Mesenchymal stem cell (in vitro differentiated cells and primary cell): ENCODE data around the gene KRT4.

Experiments used
- DNase-seq: peaks from one replicate; pipeline ENCODE4 v3.0.0-alpha.2; 2013
- H2AFZ ChIP-seq: one replicate; pipeline ENCODE4 v1.6.1; 2013; ENCODE audit warnings: low read depth, mild to moderate bottlenecking, control low read depth, inconsistent platforms, low read length, moderate library complexity
- H2AK5ac ChIP-seq: 2 replicates; pipeline ENCODE4 v1.6.1; 2013; ENCODE audit warnings: low read length, moderate library complexity, mild to moderate bottlenecking, inconsistent platforms; ENCODE audit not compliant: severe bottlenecking
- H2BK120ac ChIP-seq: one replicate; pipeline ENCODE4 v1.6.1; 2013; ENCODE audit warnings: low read depth, mild to moderate bottlenecking, inconsistent platforms, low read length, moderate library complexity
- H2BK12ac ChIP-seq, 2 experiments: one replicate each; pipeline ENCODE4 v1.6.1; 2013; ENCODE audit warnings: inconsistent platforms in 2 of 2, low read length in 2 of 2, mild to moderate bottlenecking in 2 of 2, moderate library complexity in 2 of 2, control low read depth in 1 of 2
- H2BK15ac ChIP-seq: one replicate; pipeline ENCODE4 v1.6.1; 2013; ENCODE audit warnings: mild to moderate bottlenecking, low read depth, inconsistent platforms; ENCODE audit not compliant: poor library complexity, severe bottlenecking
- H2BK5ac ChIP-seq: 2 replicates; pipeline ENCODE4 v1.6.1; 2013; ENCODE audit warnings: low read depth, mild to moderate bottlenecking, low read length, control low read depth, inconsistent platforms; ENCODE audit not compliant: poor library complexity, severe bottlenecking
- H3K14ac ChIP-seq, 2 experiments: one replicate each; pipeline ENCODE4 v1.6.1; 2013; ENCODE audit warnings: inconsistent platforms in 2 of 2, low read length in 2 of 2, control low read depth in 1 of 2, mild to moderate bottlenecking in 1 of 2, moderate library complexity in 1 of 2
- H3K18ac ChIP-seq, 2 experiments: one replicate each; pipeline ENCODE4 v1.6.1; 2013; ENCODE audit warnings: inconsistent platforms in 2 of 2, low read length in 2 of 2, control low read depth in 1 of 2, low read depth in 1 of 2, mild to moderate bottlenecking in 1 of 2
- H3K23ac ChIP-seq, 2 experiments: one replicate each; pipeline ENCODE4 v1.6.1; 2013; ENCODE audit warnings: inconsistent platforms in 2 of 2, low read length in 2 of 2, mild to moderate bottlenecking in 2 of 2, moderate library complexity in 2 of 2, control low read depth in 1 of 2
- H3K27ac ChIP-seq: 2 replicates; pipeline ENCODE4 v1.5.1; 2013; ENCODE audit warnings: mild to moderate bottlenecking, moderate library complexity, low read length, control low read depth, inconsistent platforms; ENCODE audit not compliant: poor library complexity, severe bottlenecking
- H3K27me3 ChIP-seq, 2 experiments: 2 replicates each; pipeline versions ENCODE4 v1.6.1 to v1.7.0; 2013; ENCODE audit warnings: low read length in 2 of 2, mild to moderate bottlenecking in 2 of 2, moderate library complexity in 2 of 2, control low read depth in 1 of 2, inconsistent platforms in 1 of 2; ENCODE audit not compliant: control insufficient read depth in 1 of 2, insufficient read depth in 1 of 2
- H3K36me3 ChIP-seq, 2 experiments: 2 replicates each; pipeline versions ENCODE4 v1.6.1 to v1.7.0; 2013; ENCODE audit warnings: low read length in 2 of 2, control low read depth in 1 of 2, inconsistent platforms in 1 of 2, low read depth in 1 of 2, mild to moderate bottlenecking in 1 of 2; ENCODE audit not compliant: insufficient read depth in 2 of 2, control insufficient read depth in 1 of 2
- H3K4ac ChIP-seq, 2 experiments: one replicate each; pipeline ENCODE4 v1.6.1; 2013; ENCODE audit warnings: inconsistent platforms in 2 of 2, low read length in 2 of 2, mild to moderate bottlenecking in 2 of 2, moderate library complexity in 2 of 2, control low read depth in 1 of 2, low read depth in 1 of 2
- H3K4me1 ChIP-seq: 2 replicates; pipeline ENCODE4 v1.6.1; 2013; ENCODE audit warnings: low read depth, low read length, control low read depth; ENCODE audit not compliant: control insufficient read depth, insufficient read depth
- H3K4me2 ChIP-seq: 2 replicates; pipeline ENCODE4 v1.6.1; 2013; ENCODE audit warnings: low read length, mild to moderate bottlenecking, inconsistent platforms; ENCODE audit not compliant: poor library complexity, severe bottlenecking
- H3K4me3 ChIP-seq, 2 experiments: 2 replicates each; pipeline versions ENCODE4 v1.5.1 to v1.7.0; 2013; ENCODE audit warnings: low read length in 2 of 2, mild to moderate bottlenecking in 2 of 2, control low read depth in 1 of 2, low read depth in 1 of 2; ENCODE audit not compliant: insufficient read depth in 1 of 2
- H3K79me1 ChIP-seq: replicated peaks from 2 replicates; pipeline ENCODE4 v1.6.1; 2013; ENCODE audit warnings: mild to moderate bottlenecking, control low read depth, low read length, inconsistent platforms; ENCODE audit not compliant: poor library complexity, severe bottlenecking
- H3K9ac ChIP-seq: 2 replicates; pipeline ENCODE4 v1.7.0; 2013; ENCODE audit warnings: mild to moderate bottlenecking, low read length, moderate library complexity
- H3K9me3 ChIP-seq: 2 replicates; pipeline ENCODE4 v1.7.0; 2013; ENCODE audit warnings: mild to moderate bottlenecking, low read length; ENCODE audit not compliant: control insufficient read depth
- H4K8ac ChIP-seq: one replicate; pipeline ENCODE4 v1.6.1; 2013; ENCODE audit warnings: inconsistent platforms, mild to moderate bottlenecking, low read length, moderate library complexity
- H4K91ac ChIP-seq: one replicate; pipeline ENCODE4 v1.6.1; 2013; ENCODE audit warnings: mild to moderate bottlenecking, low read length, inconsistent platforms
- WGBS: methylation state at CpG from one replicate; pipeline ENCODE4 v1.1.7; 2013; ENCODE audit warnings: mixed read lengths; 5-methylcytosine and 5-hydroxymethylcytosine counted together

The KRT4 gene

GRCh38 chr12:52802442-52802841 lies 11.5 kb downstream of the KRT4 start:
- H3K4ac ChIP-seq: no peak overlapping the region
- no peak overlapping the region for H3K18ac ChIP-seq
- no peak overlapping the region for H3K9ac ChIP-seq
- H4K8ac ChIP-seq: no peak overlapping the region
- no peak overlapping the region for H2BK12ac ChIP-seq
- no peak overlapping the region for H2AK5ac ChIP-seq
- no peak overlapping the region for H3K14ac ChIP-seq
- H3K36me3 ChIP-seq: no peaks in the 10 kb centered on the region
- H3K27me3 ChIP-seq: peaks cover 16 to 46% of the 10 kb centered on the region in 2 experiments
- no peak overlapping the region for H3K4me3 ChIP-seq
- H4K91ac ChIP-seq: no peak overlapping the region
- H3K9me3 ChIP-seq: no peaks in the 10 kb centered on the region
- no peak overlapping the region for H2BK5ac ChIP-seq
- H2AFZ ChIP-seq: no peak overlapping the region
- WGBS: 48% methylated on average over 6 of the region's 6 CpGs
- no peak overlapping the region for H3K27ac ChIP-seq
- H2BK120ac ChIP-seq: no peak overlapping the region
- H2BK15ac ChIP-seq: no peak overlapping the region
- H3K79me1 ChIP-seq: no peaks in the 10 kb centered on the region
- H3K23ac ChIP-seq: no peak overlapping the region
- DNase-seq: no peak
- peaks cover 22% of the 10 kb centered on the region for H3K4me1 ChIP-seq
- H3K4me2 ChIP-seq: no peak overlapping the region

GRCh38 chr12:52801773-52802172 lies 12.1 kb downstream of the KRT4 start:
- H3K14ac ChIP-seq: no peak overlapping the region
- H3K4me3 ChIP-seq: no peak overlapping the region
- no peak overlapping the region for H3K23ac ChIP-seq
- no peak overlapping the region for H2BK12ac ChIP-seq
- H3K36me3 ChIP-seq: no peaks in the 10 kb centered on the region
- H3K9ac ChIP-seq: no peak overlapping the region
- no peak overlapping the region for H2BK5ac ChIP-seq
- H3K4me2 ChIP-seq: no peak overlapping the region
- H2AFZ ChIP-seq: no peak overlapping the region
- no peak overlapping the region for H2BK120ac ChIP-seq
- no peak overlapping the region for H4K91ac ChIP-seq
- no peaks in the 10 kb centered on the region for H3K79me1 ChIP-seq
- peaks cover 16% of the 10 kb centered on the region for H3K4me1 ChIP-seq
- no peak overlapping the region for H2BK15ac ChIP-seq
- DNase-seq: no peak
- no peak overlapping the region for H3K4ac ChIP-seq
- no peak overlapping the region for H3K27ac ChIP-seq
- 49% methylated on average over 3 of the region's 3 CpGs for WGBS
- H4K8ac ChIP-seq: no peak overlapping the region
- H3K27me3 ChIP-seq: peaks cover 16 to 40% of the 10 kb centered on the region in 2 experiments
- H3K9me3 ChIP-seq: no peaks in the 10 kb centered on the region
- no peak overlapping the region for H2AK5ac ChIP-seq
- H3K18ac ChIP-seq: no peak overlapping the region

- Histone ChIP-seq H3K4me3 (no peak overlapping the region), H2AK5ac (no peak overlapping the region), H3K4me2 (no peak overlapping the region), H3K18ac (no peak overlapping the region), H2BK12ac (no peak overlapping the region), H3K9ac (no peak overlapping the region), H3K14ac (no peak overlapping the region), H4K8ac (no peak overlapping the region), H3K23ac (no peak overlapping the region), H4K91ac (no peak overlapping the region), H2BK15ac (no peak overlapping the region), H3K4ac (no peak overlapping the region), H2BK5ac (no peak overlapping the region), H2AFZ (no peak overlapping the region), H3K27me3 (peaks cover 16 to 27% of the 10 kb centered on the region in 2 experiments), H3K79me1 (no peaks in the 10 kb centered on the region), H2BK120ac (no peak overlapping the region), H3K36me3 (no peaks in the 10 kb centered on the region), H3K27ac (no peak overlapping the region), H3K4me1 (peaks cover 11% of the 10 kb centered on the region), H3K9me3 (no peaks in the 10 kb centered on the region)
- WGBS: 73% methylated on average over 1 of the region's 1 CpG
- DNase-seq: no peak
Measured at GRCh38 chr12:52800259-52800917, 13.5 kb downstream of the KRT4 start.

GRCh38 chr12:52799505-52800211 lies 14.3 kb downstream of the KRT4 start:
- Histone ChIP-seq H3K14ac (no peak overlapping the region), H2BK12ac (no peak overlapping the region), H2BK15ac (no peak overlapping the region), H3K9ac (no peak overlapping the region), H3K79me1 (no peaks in the 10 kb centered on the region), H3K4ac (no peak overlapping the region), H4K91ac (no peak overlapping the region), H2AFZ (no peak overlapping the region), H3K27me3 (peaks cover 19 to 23% of the 10 kb centered on the region in 2 experiments), H3K4me3 (no peak overlapping the region), H2BK5ac (no peak overlapping the region), H3K36me3 (no peaks in the 10 kb centered on the region), H2AK5ac (no peak overlapping the region), H3K23ac (no peak overlapping the region), H3K4me1 (peaks cover 8% of the 10 kb centered on the region), H3K27ac (no peak overlapping the region), H2BK120ac (no peak overlapping the region), H3K18ac (no peak overlapping the region), H3K4me2 (no peak overlapping the region), H3K9me3 (no peaks in the 10 kb centered on the region), H4K8ac (no peak overlapping the region)
- DNase-seq: no peak
- 72% methylated on average over 5 of the region's 5 CpGs for whole genome bisulfite sequencing
